Fibroblast of skin of left quadriceps (primary cell): ENCODE results near the gene KRT28.
A peak's percentile ranks its signal among the peaks of the same experiment; 100 is the strongest.

Source experiments
- DNase-seq, 2 experiments: peaks; one replicate each; pipeline ENCODE4 v3.0.0-alpha.2; 2013; ENCODE audit warnings: low read depth in 2 of 2

The KRT28 gene, protein sequence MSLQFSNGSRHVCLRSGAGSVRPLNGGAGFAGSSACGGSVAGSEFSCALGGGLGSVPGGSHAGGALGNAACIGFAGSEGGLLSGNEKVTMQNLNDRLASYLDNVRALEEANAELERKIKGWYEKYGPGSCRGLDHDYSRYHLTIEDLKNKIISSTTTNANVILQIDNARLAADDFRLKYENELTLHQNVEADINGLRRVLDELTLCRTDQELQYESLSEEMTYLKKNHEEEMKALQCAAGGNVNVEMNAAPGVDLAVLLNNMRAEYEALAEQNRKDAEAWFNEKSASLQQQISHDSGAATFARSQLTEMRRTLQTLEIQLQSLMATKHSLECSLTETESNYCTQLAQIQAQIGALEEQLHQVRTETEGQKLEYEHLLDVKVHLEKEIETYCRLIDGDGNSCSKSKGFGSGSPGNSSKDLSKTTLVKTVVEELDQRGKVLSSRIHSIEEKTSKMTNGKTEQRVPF

DNA sequence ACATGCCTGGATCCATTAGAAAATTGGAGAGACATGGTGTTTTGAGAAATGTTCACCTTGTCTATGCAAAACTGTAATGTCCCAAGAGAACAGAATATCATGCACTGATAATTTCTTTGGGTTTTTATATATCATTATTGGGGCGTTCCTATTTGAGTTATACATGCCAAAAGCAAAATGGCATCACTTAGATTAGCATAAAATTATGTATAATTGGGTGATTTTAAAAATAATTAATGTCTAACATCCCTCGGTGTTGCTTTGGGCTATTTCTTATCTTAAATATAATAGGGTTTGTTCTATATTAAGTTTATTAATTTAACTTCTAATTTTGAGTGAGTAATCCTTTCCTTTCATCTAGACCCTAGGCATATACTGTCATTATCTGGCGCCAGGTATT, at the start of gene KRT28:
TSS of gene KRT28 (minus strand) at position 101 of the 400 bp plus-strand sequence. CDS start at position 35, 66 bp downstream.
- no peak for DNase-seq

DNA sequence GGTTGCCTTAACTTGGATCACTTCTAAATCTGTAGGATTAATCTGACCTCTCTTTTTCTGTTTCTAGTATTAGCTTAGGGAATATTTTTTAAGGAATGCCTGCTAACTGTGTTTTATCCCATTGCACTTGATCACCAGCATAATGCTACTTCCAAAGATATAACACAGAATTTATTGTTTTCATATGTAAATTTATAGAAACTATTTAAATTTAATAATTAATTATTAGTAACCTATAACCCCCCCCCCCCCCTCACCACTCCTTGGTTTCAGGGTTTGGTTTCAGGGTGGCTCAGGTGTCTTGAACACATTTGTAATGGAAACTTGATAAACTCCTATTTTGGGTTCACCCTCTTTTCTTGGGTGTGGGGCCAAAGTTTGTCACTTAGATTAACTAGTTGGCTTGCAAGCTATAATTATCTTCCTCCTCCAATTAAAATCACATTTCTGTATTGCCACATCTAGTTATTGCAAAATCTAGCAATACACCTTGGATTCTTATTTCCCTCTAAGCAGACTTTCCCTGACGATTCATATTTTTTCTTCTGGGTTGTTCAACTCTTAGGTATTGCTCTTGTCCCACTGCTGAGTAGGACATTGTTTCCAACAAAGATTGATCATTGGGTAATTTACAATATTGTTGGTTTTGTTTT, 49.0 kb upstream of the KRT28 start:
- DNase-seq = no peak

DNA sequence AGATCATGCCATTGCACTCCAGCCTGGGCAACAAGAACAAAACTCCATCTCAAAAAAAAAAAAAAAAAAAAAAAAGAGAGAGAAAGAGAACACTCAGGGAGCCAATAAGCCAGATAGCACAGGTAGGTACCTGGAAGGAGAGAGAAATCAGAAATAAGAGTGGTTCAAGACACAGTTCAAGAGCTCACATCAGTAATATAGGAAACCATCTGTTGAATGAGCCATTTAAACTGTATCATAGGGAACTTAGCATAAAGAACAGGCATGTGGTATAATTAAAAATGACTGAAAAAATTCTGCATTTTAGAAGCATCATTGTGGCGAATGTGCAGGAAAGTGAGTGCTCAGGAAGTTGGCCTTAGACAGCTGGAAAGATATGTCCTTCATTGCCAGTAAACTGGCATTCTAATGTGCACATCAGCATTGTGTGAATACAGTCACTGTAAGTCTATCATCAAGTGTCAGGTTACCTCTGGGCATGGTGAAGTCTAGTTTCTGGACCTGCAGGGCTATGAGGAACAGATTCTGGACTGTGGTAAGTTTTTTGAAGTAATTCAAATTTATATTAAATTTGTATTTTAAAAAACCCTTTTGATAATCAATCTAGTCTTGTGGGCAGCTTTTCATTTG, 46.9 kb upstream of the KRT28 start:
- no peak for DNase-seq

DNA sequence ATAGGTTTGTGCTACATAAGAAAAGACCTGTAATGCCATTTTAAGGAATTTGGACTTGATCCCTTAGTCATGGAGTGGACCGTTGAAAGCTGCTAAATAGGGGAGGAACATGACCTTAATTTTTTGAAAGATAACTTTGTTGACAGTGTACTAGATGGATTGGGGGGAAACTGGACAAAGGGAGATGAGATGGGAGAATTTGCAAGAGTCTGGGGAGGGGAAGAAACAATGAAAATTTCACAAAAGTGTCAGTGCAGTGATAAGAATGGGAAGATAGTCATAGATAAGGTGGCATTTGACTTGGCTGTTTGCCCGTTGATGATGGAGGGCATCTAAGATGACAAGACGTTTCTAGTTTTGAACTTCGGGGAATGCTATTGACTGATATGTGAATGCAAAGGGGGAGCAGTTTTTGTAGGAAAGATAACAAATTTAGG, 44.9 kb upstream of the KRT28 start:
- DNase-seq = no peak

DNA sequence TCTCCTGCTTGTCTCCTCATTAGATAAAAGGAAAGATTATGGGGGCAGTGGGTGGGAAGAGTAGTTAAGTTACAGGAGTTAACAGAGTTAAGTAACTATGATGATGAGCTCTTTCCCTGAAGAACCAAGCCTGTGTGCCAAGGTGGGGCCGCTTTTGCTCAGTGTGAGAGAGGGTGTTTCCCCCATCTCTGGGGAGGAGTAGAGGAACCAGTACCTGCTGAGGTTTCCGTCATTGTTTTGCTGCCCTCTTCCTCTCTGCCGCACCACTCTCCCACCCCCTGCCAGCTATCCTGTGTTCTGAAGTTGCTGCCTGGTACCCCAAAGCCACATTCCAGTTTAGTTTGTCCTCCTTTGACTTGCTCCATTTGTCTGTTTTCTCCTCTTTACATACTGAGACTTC, 43.5 kb upstream of the KRT28 start:
- no peak for DNase-seq

DNA sequence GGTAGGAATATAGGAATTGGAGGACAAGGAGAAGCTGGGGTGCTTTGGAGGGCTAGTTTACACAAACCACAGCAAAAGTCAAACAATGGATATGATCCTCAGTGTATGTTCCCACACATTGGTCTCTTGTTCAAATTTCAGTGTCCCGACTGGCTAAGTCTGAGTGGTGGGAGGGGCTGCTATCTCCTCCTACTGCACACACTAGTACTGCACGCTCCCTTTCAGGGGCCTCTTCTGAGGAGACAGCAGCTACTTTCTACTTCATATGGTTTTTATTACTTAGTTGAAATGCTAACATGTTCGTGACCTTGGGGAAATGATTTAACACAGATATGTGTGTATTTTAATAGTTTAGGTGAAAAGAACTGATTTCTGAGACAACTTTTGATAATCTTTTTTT, 41.5 kb upstream of the KRT28 start:
- peak; percentile 43 to 46 for DNase-seq

DNA sequence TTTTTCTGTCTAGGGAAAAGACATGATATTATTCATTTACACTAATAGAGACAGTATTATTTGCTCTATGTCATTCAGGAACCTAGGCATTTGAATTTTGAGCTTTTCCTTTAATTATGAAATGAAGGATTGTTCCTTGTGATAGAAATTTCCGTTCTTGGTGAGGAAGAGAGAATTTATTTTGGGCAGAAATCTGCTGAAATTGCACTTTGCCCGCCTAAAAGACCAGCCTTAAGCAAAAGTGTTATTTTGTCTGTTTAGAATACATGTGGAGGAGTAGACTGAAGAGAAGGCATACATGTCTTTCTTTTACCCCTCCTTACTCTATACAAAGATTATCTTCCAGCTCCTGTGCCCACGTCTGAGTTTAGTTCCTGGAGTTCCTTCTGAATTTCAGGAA, 39.4 kb upstream of the KRT28 start:
- no peak for DNase-seq

DNA sequence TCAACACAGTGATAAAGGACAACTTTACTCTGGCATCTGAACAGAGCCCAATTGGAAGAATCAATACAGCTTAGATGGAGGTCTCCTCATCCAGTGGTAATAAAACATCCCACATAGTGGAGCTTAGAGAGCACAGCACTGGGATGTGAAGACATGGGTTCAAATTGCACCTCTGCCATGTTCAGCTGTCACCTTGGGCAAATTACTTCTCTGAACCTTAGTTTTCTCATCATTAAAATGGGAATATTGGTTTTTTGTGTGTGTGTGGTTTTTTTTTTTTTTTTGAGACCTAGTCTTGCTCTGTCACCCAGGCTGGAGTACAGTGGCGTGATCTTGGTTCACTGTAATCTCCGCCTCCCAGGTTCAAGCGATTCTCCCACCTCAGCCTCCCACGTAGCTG, 36.3 kb upstream of the KRT28 start:
- DNase-seq = no peak

DNA sequence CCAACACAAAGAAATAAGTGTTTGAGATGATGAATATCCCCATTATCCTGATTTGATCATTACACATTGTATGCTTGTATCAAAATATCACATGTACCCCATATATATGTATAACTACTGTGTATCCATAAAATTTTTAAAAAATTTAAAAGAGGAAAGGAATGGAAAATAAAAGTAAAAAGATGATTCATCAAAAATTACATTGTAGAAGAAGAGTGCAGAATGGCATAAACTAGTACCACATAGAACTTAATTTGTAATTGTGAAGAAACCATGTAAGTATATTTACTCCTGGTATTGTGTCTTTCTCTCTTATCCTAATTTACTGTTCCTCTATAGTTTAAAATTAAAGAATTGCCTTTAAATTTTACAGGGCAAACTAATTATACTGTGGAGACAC, 34.1 kb upstream of the KRT28 start:
- DNase-seq = no peak

DNA sequence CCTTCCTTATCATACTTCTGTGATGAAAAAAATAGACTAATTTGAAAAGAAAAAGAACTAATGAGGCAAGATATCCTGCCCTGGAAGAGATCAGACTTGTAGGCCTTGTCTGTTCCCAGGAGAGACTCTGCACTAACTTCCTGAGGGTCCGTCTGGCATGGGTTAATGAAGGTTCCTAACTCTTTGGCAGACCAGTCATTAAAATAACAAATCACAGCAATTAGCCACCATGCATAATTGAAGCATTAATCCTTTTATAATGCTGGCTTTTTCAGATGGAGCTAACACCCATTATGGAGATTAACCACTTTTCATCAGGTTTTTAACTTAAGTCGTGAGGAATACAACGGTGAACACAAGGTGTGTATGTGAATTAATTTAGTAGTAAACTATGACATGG, 33.1 kb upstream of the KRT28 start:
- no peak for DNase-seq

DNA sequence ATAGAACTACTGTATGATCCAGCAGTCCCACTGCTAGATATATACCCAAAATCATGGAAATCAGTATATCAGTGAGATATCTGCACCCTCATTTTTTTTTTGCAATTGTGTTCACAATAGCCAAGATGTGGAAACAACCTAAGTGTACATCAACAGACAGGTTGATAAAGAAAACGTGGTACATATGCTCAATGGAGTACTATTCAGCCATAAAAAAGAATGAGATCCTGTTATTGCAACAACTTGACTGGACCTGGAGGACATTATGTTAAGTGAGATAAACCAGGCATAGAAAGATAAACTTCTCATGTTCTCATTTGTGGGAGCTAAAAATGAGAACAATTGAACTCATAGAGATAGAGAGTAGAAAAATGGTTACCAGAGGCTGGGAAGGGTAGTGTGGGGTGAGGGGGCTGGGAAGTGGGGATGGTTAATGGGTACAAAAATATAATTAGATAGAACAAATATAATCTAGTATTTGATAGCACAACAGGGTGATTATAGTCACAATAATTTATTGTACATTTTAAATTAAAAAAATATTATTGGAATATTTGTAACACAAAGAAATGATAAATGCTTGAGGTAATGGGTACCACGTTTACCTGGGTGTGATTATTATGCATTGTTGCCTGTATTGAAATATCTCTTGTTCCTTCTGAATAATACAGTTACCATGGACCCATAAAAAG, 30.5 kb upstream of the KRT28 start:
- no peak for DNase-seq

DNA sequence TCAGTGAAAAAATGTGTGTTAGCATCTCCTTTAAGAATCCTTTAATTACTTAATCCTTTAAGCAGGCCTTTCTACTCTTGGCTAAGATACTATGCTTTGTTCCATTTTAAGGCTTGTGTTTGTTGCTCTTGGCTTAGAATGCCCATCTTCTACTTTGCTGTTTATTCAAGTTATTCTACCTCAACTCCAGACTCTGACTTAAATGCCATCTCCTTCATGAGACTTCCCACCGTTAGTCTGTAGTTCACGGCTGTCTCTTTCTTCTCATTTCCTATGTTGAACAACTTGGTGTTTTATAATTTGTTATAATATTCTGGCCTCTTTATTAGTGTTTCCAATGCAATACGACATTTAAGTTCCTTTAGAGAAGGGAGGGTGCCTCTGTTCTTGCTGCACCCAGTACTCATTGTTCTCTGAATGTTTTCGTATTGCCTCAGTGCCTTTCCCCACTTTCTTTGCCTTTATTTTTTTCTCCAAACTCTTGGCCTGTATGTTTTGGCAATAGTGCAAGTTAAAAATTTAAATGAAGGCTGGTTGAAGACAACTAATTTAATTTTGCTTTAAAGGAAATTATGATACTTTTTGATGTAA, 28.8 kb upstream of the KRT28 start:
- no peak for DNase-seq

DNA sequence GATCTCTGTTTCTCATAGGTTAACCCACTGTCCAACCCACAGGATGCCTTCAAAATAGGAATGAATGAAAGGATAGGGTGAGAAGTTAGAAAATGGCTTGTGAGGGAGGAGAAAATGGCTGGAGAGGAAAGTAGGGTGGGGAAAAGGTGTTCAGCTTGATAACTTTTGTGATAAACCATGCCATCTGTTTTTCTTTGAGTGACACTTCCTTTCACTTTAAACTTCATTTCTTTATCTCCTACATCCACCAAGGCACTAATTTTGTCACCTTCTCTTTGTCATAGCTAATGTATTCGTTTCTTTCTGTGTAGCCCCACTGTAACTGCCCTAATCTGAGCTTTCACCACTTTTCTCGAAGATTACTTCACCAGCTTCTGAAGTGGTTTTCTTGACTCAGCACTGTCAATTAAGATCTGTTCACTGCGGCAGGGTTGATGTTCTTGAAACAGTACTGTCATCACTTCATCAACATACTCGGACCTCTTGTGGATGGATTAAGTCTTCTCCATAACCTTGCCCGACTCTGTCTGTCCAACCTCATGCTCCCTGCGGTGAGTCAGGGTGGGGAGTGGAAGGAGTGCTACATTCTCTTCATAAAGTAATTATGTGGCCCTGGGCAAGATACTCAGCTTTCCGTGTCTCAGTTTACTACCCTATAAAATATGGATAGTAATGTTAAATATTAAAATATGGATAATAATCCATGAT, 28.1 kb upstream of the KRT28 start:
- no peak for DNase-seq

DNA sequence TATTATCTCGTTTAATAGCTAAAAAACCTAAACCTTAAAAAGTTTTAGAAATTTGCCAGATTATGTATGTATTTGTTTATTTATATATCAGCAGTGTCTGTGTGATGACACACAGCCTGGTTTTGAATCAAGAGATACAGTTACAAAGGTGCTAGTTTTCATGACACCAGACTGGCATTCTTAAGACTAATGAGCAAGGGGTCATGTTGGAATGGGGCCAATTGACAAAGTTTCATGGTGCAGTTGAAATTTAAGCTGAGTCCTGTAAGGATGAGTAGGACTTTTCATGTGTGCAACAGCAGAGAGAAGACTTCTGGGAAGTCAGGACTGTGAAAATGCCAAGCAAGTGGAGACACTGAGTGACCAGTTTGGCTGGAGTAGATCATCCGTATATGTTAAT, 25.8 kb upstream of the KRT28 start:
- no peak for DNase-seq

DNA sequence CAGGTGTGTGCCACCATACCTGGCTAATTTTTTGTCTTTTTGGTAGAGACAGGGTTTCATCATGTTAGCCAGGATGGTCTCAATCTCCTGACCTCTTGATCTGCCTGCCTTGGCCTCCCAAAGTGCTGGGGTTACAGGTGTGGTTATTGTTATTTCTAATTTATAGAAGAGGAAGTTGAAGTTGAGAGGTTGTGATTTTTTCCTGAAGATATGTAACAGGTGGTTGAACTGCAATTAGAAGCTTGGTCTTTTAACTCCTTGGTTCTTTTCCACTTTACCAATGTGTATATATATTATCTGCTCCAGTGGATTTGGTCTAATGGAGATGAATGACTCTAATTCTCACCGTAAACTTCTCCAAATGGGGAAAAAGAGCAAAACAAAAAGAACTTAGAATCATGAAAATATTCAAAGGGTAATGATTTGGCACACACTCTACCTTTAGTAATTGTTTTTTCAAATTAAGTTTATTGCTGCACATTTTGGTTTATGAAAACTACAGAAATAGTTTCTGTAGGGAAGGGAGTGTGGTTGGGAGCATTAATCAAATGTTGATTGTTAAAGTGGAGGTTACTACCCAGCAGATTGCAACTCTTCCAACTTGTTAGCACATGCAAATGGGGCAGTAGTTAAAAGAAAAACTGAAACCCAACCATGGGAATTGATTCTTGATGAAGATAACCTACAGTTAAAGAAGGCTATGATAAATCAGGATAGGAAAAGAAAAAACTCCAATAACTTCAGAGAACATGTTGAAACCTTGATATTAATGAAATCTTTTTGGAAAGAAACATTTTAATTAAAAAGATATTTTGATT, 24.5 kb upstream of the KRT28 start:
- no peak for DNase-seq

DNA sequence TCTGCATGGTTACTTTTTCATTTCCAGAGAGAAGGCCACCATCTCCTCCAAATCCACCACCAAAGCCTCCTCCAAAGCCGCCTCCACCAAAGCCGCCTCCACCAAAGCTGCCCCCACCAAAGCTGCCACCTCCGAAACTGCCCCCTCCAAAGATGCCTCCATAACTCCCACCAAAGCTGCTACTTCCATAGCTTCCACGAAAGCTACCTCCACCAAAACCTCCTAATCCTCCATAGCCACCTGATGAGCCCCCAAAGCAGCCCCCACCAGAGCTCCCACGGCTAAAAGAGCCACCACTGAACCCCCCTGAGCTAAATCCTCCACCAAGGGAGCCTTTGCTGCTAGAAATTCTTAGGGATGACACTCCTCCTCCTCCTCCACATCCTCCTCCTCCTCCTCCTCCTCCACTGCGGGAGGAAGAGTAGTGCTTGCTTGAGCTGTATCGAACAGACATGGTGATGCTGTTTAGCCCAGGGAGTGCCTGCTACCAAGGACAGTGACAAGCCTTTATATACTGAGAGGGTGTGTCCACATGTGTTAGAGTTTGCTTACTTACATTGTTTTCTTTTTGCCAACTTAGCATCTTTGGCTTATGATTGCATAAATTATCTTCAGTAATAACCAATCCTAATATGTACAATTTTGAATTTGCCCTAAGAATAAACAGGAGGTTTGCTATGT, 22.5 kb upstream of the KRT28 start, which contains the start of gene KRT10:
TSS of gene KRT10 (minus strand) at position 483 of the 681 bp plus-strand sequence. CDS start at position 454, 29 bp downstream.
- no peak for DNase-seq

DNA sequence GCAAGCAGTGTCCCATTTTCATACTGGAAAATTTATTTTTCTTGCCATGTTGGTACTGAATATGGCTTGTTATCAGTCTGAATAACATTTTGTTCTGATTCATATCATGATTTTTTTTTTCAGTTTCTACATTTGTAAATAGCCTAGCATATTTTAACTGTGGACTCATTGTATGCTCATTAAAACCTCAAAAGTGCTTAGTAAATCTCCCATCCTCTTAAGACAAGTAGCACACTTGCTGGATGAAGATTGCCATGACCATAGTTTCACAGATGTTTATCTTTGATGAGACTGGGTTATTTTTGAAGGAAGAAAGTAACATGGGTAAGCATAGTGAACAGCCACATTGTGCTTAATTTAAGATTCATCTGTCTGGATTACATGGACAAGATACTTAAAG, 21.8 kb upstream of the KRT28 start:
- no peak for DNase-seq

DNA sequence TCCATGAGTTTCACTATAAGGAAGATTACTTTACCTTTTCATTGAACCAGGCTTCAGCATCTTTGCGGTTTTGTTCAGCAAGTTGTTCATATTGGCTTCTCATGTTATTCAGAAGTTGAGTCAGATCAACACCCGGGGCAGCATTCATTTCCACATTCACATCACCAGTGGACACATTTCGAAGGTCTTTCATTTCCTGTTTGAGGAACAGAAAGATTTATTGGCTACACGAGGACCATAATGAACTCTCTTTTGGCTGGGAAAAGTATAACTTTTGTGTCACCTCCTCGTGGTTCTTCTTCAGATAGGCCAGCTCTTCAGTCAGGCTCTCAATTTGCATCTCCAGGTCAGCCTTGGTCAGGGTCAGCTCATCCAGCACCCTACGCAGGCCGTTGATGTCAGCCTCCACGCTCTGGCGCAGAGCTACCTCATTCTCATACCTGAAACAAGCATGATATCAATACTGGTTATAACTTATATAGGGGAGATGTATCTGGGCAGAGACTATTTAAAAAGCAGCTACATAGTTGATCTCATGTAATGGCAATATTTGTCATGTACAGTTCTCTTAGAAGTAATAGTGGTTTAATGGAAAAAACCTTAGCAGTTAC, 20.6 kb upstream of the KRT28 start:
- no peak for DNase-seq

DNA sequence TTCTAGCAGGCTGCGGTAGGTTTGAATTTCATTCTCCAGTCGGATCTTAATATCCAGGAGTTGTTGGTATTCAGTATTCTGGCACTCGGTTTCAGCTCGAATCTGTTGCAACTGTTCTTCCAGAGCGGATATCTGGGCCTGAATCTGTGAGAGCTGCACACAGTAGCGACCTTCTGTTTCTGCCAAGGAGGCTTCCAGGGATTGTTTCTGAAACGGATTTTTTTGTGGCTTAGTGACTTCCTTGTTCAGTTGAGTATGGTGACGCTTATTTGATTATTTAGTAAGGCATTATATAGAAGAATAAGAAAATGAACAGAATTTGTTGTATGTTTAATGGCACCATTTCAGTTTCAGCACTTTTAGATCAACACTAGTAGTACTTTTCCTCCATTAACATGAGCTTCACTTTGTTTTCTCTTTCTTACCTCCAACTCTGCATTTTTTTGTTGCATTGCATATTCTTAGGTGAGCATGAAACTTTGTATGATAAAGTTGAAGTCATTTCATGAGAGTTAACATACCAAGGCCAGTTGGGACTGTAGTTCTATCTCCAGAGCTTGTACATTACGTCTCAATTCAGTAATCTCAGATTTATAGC, 19.9 kb upstream of the KRT28 start:
- no peak for DNase-seq
